GM12801 (cell line): Measurements from ENCODE around the gene CHRM3.

Source experiments
- TF ChIP-seq, protein P1 (sequence below): IDR thresholded peaks from one replicate; pipeline ENCODE4 v1.5.1; 2011; ENCODE audit warnings: control low read depth; ENCODE audit not compliant: insufficient read length; ENCODE audit errors: extremely low read depth

CHRM3 gene

GRCh38 chr1:239357867-239358266 lies 28.5 kb upstream of the CHRM3 start:
- TF ChIP-seq, protein P1, sequence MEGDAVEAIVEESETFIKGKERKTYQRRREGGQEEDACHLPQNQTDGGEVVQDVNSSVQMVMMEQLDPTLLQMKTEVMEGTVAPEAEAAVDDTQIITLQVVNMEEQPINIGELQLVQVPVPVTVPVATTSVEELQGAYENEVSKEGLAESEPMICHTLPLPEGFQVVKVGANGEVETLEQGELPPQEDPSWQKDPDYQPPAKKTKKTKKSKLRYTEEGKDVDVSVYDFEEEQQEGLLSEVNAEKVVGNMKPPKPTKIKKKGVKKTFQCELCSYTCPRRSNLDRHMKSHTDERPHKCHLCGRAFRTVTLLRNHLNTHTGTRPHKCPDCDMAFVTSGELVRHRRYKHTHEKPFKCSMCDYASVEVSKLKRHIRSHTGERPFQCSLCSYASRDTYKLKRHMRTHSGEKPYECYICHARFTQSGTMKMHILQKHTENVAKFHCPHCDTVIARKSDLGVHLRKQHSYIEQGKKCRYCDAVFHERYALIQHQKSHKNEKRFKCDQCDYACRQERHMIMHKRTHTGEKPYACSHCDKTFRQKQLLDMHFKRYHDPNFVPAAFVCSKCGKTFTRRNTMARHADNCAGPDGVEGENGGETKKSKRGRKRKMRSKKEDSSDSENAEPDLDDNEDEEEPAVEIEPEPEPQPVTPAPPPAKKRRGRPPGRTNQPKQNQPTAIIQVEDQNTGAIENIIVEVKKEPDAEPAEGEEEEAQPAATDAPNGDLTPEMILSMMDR = no peak

GRCh38 chr1:239361403-239361802 lies 25.0 kb upstream of the CHRM3 start:
- TF ChIP-seq, protein P1 = no peak

- TF ChIP-seq, protein P1 = no peak
Observed at GRCh38 chr1:239363930-239364329, 22.4 kb upstream of the CHRM3 start.

- TF ChIP-seq, protein P1 = no peak
Observed at GRCh38 chr1:239367196-239367810, 19.1 kb upstream of the CHRM3 start.

DNA sequence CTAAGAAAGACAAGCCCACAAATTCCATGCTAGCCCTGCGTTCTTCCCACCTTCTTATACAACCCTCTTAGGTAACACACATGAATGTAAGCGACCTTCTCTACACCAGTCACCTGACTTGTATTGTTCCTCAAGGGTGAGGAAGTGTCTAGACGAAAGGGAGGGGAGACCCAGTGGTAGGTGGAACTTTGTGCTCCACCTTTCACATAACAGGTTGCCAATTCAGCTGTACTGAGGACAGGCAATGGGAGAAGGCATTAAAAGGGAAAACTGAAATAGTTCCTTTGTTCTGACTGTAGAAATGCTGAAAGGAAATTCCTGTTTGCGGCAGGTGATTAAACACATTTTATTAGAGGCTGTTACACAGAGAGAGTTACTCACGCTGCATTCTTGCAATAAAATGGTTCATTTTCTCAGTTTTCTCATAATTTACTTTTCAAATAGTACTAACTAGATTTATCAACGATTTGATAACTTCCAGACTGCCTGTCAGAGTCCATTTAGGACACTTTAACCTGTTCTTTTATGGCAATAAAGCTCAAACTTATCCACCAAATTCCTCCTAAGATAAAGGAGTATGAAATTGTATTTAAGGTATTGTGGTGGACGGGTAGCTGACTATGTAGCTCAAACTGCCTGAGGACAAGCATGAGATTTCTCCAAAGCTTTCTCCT lies 17.8 kb upstream of the CHRM3 start:
- TF ChIP-seq, protein P1 = no peak

GRCh38 chr1:239382666-239383065 lies 3.7 kb upstream of the CHRM3 start:
- TF ChIP-seq, protein P1 = no peak

GRCh38 chr1:239383714-239384113 lies 2.7 kb upstream of the CHRM3 start:
- TF ChIP-seq, protein P1 = no peak
